ENCODE results near the gene AGBL4. TPM values are rescaled to one million over a fixed set of nuclear protein-coding genes. Genes with fewer than 3 reads are reported as not detected.

AGBL4 gene
- total and polyA plus RNA-seq, 2 experiments from 2014 or later = not detected

- no peak overlapping the region for H3K27ac ChIP-seq
- no peaks in the 10 kb centered on the region for H3K9me3 ChIP-seq (ENCODE audit: low read depth)
- H3K4me1 ChIP-seq (ENCODE audit: low read depth) = no peaks in the 10 kb centered on the region
- H3K27me3 ChIP-seq = peaks cover 5% of the 10 kb centered on the region
- no peak for TF ChIP-seq CTCF (IDR thresholded peaks at IDR 0.05; ENCODE audit: low read depth, low read length)
- DNase-seq (ENCODE audit: low read depth in 1 of 2, low spot score in 1 of 2) = peak in 1 of 2 donors; percentile 95
- H3K36me3 ChIP-seq = no peaks in the 10 kb centered on the region
- H3K4me3 ChIP-seq = no peak overlapping the region
These were observed 1529.6 kb downstream of the AGBL4 start for GRCh38 chr1:48493970-48494769.

DNA sequence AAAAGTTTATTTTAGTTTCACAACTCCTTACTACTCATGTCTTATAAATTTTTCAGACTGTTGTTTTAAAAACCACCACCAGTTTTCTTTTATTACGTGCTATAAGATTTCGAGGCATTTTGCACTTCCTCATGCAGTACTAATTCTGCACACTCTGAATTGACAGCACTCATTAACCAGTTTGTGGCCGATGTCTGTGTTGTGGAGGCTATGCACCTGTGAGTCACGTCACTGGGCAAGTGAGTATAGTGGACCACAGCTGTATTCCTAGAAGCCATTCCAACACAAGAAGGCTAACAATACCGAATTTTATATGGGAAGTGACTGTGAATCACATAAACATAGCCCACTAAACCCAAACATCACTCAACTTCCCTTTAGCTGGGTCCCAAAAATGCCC lies 1530.7 kb downstream of the AGBL4 start:
- no peak overlapping the region for H3K4me3 ChIP-seq
- TF ChIP-seq CTCF (IDR thresholded peaks at IDR 0.05; ENCODE audit: low read depth, low read length) = no peak
- no peaks in the 10 kb centered on the region for H3K4me1 ChIP-seq (ENCODE audit: low read depth)
- no peak overlapping the region for H3K27ac ChIP-seq
- no peak for DNase-seq (ENCODE audit: low read depth in 1 of 2, low spot score in 1 of 2)
- no peaks in the 10 kb centered on the region for H3K36me3 ChIP-seq
- peaks cover 5% of the 10 kb centered on the region for H3K27me3 ChIP-seq
- no peaks in the 10 kb centered on the region for H3K9me3 ChIP-seq (ENCODE audit: low read depth)

GRCh38 chr1:48492392-48492791 lies 1531.4 kb downstream of the AGBL4 start:
- H3K27ac ChIP-seq = no peak overlapping the region
- peaks cover 5% of the 10 kb centered on the region for H3K27me3 ChIP-seq
- TF ChIP-seq CTCF (IDR thresholded peaks at IDR 0.05; ENCODE audit: low read depth, low read length) = no peak
- peak in 1 of 2 donors; percentile 24 for DNase-seq (ENCODE audit: low read depth in 1 of 2, low spot score in 1 of 2)
- H3K36me3 ChIP-seq = no peaks in the 10 kb centered on the region
- no peaks in the 10 kb centered on the region for H3K9me3 ChIP-seq (ENCODE audit: low read depth)
- no peaks in the 10 kb centered on the region for H3K4me1 ChIP-seq (ENCODE audit: low read depth)
- no peak overlapping the region for H3K4me3 ChIP-seq

DNA sequence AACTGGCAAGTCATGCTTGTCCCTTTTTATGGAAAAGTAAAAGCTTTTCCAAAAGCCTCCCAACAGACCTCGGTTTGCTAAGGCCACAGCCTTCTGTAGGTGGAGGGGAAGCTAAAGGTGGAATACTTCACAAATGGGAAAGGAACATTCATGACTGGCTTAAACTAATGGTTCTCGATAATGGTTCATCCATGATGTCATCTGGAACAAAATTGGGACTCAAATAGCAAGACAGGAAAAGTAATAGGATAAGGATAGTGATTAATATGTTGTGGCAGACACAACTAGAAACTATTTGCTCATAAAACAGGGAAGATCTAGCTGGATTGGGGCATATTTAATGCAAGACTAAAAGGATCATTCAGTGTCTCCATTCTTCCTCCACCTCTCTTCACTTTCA lies 1535.0 kb downstream of the AGBL4 start:
- Histone ChIP-seq H3K36me3 (no peaks in the 10 kb centered on the region), H3K9me3 (ENCODE audit: low read depth) (no peaks in the 10 kb centered on the region), H3K27ac (no peak overlapping the region), H3K4me3 (no peak overlapping the region), H3K4me1 (ENCODE audit: low read depth) (no peaks in the 10 kb centered on the region), H3K27me3 (peaks cover 17% of the 10 kb centered on the region)
- no peak for TF ChIP-seq CTCF (IDR thresholded peaks at IDR 0.05; ENCODE audit: low read depth, low read length)
- DNase-seq (ENCODE audit: low read depth in 1 of 2, low spot score in 1 of 2) = no peak

Other genes starting within 250 kb of the AGBL4 start
- not detected in 2 replicates for gene ELAVL4, start 85.0 kb upstream of the AGBL4 start, total RNA-seq
- 0.41 TPM in 1 of 2 replicates, not detected in the other for gene ELAVL4, start 85.0 kb upstream of the AGBL4 start, polyA plus RNA-seq

Data from cardiac muscle cell (in vitro differentiated cells and primary cell).